Activated T-cell treated with anti-CD3 and anti-CD28 coated beads for 48 hours (primary cell): ENCODE data around the gene GNB3.
A peak's percentile ranks its signal among the peaks of the same experiment; 100 is the strongest.
"Not testable (repeated sequence)": the region's sequence is repeated elsewhere in the genome, so short reads cannot be mapped to it uniquely, and the experiment has no call there.

Experiments used
- DNase-seq: peaks from one replicate; pipeline ENCODE4 v3.0.0-alpha.2; 2020; ENCODE audit warnings: low read depth

GNB3 gene

GRCh38 chr12:6883683-6884082, 43.0 kb downstream of the GNB3 start:
- no peak for DNase-seq

GRCh38 chr12:6884539-6884938, 43.8 kb downstream of the GNB3 start:
- DNase-seq = no peak

GRCh38 chr12:6886206-6886999, 45.7 kb downstream of the GNB3 start:
- not testable (repeated sequence) for DNase-seq

GRCh38 chr12:6887460-6887859, 46.7 kb downstream of the GNB3 start:
- no peak for DNase-seq

GRCh38 chr12:6888360-6888759, 47.6 kb downstream of the GNB3 start:
- DNase-seq = no peak

GRCh38 chr12:6888794-6889193, 48.1 kb downstream of the GNB3 start:
- not testable (repeated sequence) for DNase-seq

- not testable (repeated sequence) for DNase-seq
These were observed 49.2 kb downstream of the GNB3 start for GRCh38 chr12:6889775-6890573.

- DNase-seq = peak; percentile 99
These were observed 50.3 kb downstream of the GNB3 start for GRCh38 chr12:6890789-6891645.

GRCh38 chr12:6891646-6892001, 50.9 kb downstream of the GNB3 start:
- no peak for DNase-seq

GRCh38 chr12:6892683-6893082, 52.0 kb downstream of the GNB3 start:
- not testable (repeated sequence) for DNase-seq

GRCh38 chr12:6894321-6894720, 53.6 kb downstream of the GNB3 start:
- DNase-seq = no peak
